Activated CD4-positive, alpha-beta memory T cell treated with anti-CD3 and anti-CD28 coated beads for 36 hours (primary cell): ENCODE results near the gene AZIN2. TPM values are rescaled to one million over a fixed set of nuclear protein-coding genes. Genes with fewer than 3 reads are reported as not detected.

Experiments
- CTCF ChIA-PET: fragments of 350-600 bp; sonication (Branson Sonifier 250); formaldehyde crosslinking; loops from one replicate; lab custom pipeline; 2021; ENCODE audit warnings: antibody characterized with exemption, inconsistent platforms; lab: Charles Lee
- POLR2A ChIA-PET: fragments of 350-600 bp; sonication (Branson Sonifier 250); formaldehyde crosslinking; loops from one replicate; lab custom pipeline; 2021; ENCODE audit warnings: antibody characterized with exemption; lab: Charles Lee
- DNase-seq: peaks from one replicate; pipeline ENCODE4 v3.0.0-alpha.2; 2020
- H3K27ac Mint-ChIP-seq: one replicate; pipeline ENCODE4 v1.8.0; 2021; ENCODE audit warnings: mixed read lengths
- H3K27me3 Mint-ChIP-seq: one replicate; pipeline ENCODE4 v1.8.0; 2021; ENCODE audit warnings: mixed read lengths
- H3K36me3 Mint-ChIP-seq: one replicate; pipeline ENCODE4 v1.8.0; 2021; ENCODE audit warnings: mixed read lengths
- H3K4me1 Mint-ChIP-seq: one replicate; pipeline ENCODE4 v1.8.0; 2021; ENCODE audit warnings: low read depth, mixed read lengths
- H3K4me3 Mint-ChIP-seq: one replicate; pipeline ENCODE4 v1.8.0; 2021; ENCODE audit warnings: mild to moderate bottlenecking, mixed read lengths
- H3K9me3 Mint-ChIP-seq: one replicate; pipeline ENCODE4 v1.8.0; 2021; ENCODE audit warnings: mixed read lengths
- intact Hi-C: fragments of 100-400 bp; cut with micrococcal nuclease; formaldehyde crosslinking; loops from one replicate; pipeline ENCODE4 v1.15.1; 2023
- total RNA-seq, 2 experiments: library from RNA; stranded (reverse); gene quantifications; one replicate each; pipeline ENCODE4 v1.2.3, GENCODE V29; 2021

The AZIN2 gene
- total RNA-seq, 2 experiments from 2014 or later: 2.5 to 2.9 TPM

DNA sequence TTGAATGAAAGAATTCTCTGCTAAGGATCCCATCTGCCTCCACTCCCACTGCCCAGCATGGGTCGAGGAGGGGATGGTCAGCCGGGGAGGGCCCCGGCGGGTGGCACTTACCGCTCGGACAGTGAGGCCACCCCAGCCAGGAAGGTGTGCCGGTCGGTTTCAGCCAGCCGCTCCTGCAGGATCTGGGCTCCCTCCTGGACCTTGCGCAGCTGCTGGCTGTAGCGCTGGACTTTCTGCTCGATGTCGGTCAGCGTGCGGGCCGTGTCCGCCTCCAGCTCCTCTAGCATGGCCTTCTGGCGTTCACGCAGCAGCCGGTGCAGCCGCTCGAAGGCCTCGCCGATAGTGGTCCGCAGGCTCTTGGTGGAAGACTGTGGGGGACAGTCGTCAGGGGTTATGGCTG lies 78.6 kb downstream of the AZIN2 start:
- Mint-ChIP-seq H3K4me3 (no peak overlapping the region), H3K27me3 (no peaks in the 10 kb centered on the region), H3K9me3 (no peaks in the 10 kb centered on the region), H3K27ac (no peak overlapping the region), H3K36me3 (no peaks in the 10 kb centered on the region), H3K4me1 (no peaks in the 10 kb centered on the region)
- no peak for DNase-seq
- intact Hi-C loops: no loop called here
- ChIA-PET POLR2A (no interaction called here), CTCF (no interaction called here)

DNA sequence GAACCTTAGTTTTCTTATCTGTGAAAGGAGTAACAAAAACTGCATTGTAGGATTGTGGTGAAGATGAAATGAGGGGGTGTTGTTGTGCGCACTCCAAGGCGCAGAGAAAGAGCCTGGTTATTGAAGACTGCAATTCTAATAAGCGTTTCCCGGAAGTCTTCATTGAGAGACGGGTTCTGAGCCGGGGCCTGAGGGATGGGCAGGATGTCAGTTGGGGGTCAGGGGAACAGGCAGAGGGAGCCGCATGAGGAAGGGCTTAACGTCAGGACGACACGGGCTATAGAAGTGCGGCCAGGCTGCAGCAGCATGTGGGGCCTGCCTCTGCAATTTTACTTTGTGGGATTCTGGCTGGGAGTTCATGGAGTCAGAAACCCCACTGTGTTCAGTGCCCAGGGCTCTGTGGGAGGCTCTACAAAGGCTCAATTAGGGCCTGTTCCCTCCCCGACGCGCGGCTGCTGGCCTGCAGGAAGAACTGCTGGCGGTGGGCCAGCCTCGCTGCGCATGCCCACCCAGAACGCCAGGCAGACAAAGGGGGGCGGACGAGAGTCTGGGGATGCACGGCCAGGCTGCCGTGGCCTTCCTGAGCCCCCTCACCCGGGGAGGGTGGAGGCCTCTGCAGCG lies 80.2 kb downstream of the AZIN2 start:
- Mint-ChIP-seq H3K4me3 (no peak overlapping the region), H3K27me3 (no peaks in the 10 kb centered on the region), H3K27ac (no peak overlapping the region), H3K9me3 (no peaks in the 10 kb centered on the region), H3K36me3 (peaks cover 4% of the 10 kb centered on the region), H3K4me1 (no peaks in the 10 kb centered on the region)
- DNase-seq: no peak
- intact Hi-C loops: no loop called here
- ChIA-PET POLR2A (no interaction called here), CTCF (no interaction called here)

DNA sequence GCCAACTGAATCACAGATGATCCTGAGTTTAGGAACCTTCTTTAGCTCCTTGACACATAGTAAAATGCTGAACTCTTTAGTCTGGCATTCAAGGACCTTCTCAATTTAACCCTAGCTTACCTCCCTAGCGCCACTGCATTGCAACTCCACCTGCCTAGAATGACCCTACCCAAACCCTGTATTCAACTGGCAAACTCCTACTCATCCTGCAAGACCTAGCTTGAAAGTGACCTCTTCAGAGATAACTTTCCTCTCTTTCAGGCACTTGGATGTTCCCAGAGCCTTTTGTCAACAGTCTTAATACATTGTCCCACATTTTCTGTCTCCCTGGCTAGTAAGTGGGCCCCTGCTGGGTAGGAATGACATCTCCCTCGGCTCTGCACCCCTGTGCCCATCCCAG lies 81.2 kb downstream of the AZIN2 start:
- Mint-ChIP-seq H3K27me3 (no peaks in the 10 kb centered on the region), H3K9me3 (no peaks in the 10 kb centered on the region), H3K4me3 (no peak overlapping the region), H3K4me1 (no peaks in the 10 kb centered on the region), H3K27ac (no peak overlapping the region), H3K36me3 (peaks cover 4% of the 10 kb centered on the region)
- intact Hi-C loops: no loop called here
- no peak for DNase-seq
- ChIA-PET CTCF (interaction anchor here (0.7 kb wide), 1 partner anchor 489 kb away, joined by 4 read pairs; no protein-coding TSS in a partner anchor), POLR2A (no interaction called here)

DNA sequence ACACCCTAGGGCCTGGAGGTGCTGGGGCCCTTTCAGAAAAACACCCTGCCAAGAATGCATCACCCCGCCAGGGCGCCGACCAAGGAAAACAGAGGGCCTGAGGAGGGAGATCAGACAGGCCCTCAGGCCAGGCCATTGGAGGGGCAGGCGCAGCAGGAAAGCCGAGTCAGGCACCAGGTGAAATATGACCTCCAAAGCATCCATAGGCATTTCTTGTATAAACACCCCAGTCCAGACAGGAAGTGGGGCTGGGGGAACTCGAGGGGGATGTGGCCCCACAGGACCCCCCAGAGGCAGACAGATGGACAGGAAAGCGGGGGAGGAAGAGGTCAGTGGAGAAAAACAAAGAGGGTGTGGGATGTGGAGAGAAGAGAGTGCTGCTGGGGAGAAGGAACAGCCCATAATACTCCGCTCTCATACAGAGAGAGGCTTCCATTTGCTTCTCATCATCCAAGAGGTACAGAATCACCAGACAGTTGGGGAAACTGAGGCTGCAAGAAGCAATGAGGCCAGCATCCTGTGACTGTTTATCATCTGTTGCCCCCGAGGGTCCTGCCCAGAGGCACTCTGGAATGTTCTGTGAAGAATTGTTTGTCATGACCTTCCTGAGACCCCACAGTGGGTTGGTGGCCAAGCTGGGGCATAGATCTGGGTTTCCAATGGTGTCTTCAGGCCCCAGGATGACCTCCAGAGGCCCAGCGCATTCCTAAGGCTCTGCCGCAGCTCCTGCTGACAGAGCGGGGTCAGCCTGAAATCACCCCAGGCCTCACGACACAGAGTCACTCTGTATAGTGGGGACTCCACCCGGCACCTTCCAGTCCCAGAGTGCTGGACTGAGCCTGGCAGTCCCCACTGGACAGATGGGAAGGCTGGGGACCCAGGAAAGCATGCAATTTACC lies 82.9 kb downstream of the AZIN2 start:
- DNase-seq: no peak
- intact Hi-C loops: no loop called here
- Mint-ChIP-seq H3K9me3 (no peaks in the 10 kb centered on the region), H3K36me3 (peaks cover 4% of the 10 kb centered on the region), H3K4me3 (no peak overlapping the region), H3K27ac (no peak overlapping the region), H3K4me1 (no peaks in the 10 kb centered on the region), H3K27me3 (no peaks in the 10 kb centered on the region)
- POLR2A ChIA-PET: no interaction called here
- CTCF ChIA-PET: interaction anchor here (0.6 kb wide), 1 partner anchor 287 kb away, joined by 3 read pairs; no protein-coding TSS in a partner anchor

DNA sequence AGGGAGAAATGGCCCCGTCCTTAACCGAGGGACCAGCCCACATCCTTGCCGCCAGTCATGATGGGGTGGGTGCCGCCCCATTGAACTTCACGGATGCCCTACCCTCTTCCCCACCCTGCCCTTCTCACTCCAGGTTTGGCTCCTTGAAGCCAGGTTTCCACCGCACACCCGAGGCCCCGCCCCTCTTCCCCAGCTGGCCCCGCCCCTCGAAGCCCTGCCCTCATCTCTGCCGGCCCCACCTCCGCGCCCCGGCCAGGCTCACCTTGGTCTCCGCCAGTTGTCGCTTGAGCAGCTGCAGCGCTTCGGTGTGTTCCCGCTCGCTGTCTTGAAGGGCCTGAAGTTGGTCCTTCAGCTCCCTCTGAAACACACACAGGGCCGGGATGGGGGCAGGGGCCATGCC lies 84.3 kb downstream of the AZIN2 start:
- CTCF ChIA-PET: no interaction called here
- Mint-ChIP-seq H3K4me3 (no peak overlapping the region), H3K27ac (no peak overlapping the region), H3K27me3 (no peaks in the 10 kb centered on the region), H3K9me3 (no peaks in the 10 kb centered on the region), H3K36me3 (peaks cover 4% of the 10 kb centered on the region), H3K4me1 (no peaks in the 10 kb centered on the region)
- intact Hi-C loops: no loop called here
- DNase-seq: no peak
- POLR2A ChIA-PET: no interaction called here

DNA sequence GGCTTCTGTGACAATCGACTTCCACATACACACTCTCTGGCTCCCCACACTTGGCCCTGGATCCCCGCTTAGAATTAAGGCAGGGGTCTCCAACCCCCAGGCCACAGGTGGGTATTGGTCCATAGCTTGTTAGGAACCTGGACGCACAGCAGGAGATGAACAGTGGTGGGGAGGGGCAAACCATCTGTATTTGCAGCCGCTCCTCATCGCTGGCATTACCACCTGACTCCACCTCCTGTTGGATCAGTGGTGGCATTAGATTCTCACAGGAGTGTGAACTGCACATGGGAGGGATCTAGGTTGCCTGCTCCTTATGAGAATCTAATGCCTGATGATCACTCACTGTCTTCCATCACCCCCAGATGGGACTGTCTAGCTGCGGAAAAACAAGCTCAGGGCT lies 84.9 kb downstream of the AZIN2 start:
- no peak overlapping the region for H3K27ac Mint-ChIP-seq
- ChIA-PET CTCF (no interaction called here), POLR2A (no interaction called here)
- no peaks in the 10 kb centered on the region for H3K9me3 Mint-ChIP-seq
- no peaks in the 10 kb centered on the region for H3K4me1 Mint-ChIP-seq
- intact Hi-C loops: no loop called here
- peaks cover 4% of the 10 kb centered on the region for H3K36me3 Mint-ChIP-seq
- H3K4me3 Mint-ChIP-seq: no peak overlapping the region
- H3K27me3 Mint-ChIP-seq: no peaks in the 10 kb centered on the region
- no peak for DNase-seq

DNA sequence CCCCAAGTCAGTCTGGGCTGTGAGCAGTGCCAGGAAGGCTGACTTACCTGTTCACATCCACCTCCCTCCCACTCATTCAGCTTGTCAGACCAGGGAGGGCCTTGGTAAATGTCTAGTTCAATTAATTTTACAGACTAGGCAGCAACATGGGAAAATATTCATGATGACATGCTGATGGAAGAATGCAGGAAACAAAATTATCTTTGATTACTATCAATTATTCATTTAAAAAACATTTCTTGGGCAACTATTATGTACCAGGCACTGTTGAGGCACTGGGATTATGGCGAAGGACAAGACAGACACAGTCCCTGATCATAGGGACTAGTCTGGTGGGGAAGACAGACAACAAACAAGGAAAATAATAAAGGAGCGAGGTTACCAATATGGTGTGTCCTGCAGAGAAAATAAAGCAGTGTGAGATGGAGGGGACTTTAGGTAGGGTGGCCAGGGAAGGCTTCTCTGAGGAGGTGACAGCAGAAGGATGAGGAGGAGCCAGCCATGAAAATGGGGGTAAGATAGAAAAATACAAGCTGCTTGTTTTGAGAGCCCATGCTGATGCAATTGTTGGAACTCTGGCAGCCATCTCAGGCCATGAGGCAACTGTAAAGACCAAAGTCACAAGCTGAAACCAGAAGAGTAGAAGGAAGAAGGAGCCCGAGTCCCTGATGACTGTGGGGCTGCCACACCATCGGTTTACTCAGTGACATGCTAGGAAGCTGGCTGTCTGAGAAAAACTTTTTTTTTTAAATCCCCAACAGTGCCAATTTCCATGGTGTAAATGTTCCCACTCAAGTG lies 86.9 kb downstream of the AZIN2 start:
- Mint-ChIP-seq H3K4me3 (no peak overlapping the region), H3K27me3 (no peaks in the 10 kb centered on the region), H3K4me1 (peaks cover 6% of the 10 kb centered on the region), H3K36me3 (peaks cover 4% of the 10 kb centered on the region), H3K27ac (no peak overlapping the region), H3K9me3 (no peaks in the 10 kb centered on the region)
- intact Hi-C loops: no loop called here
- no peak for DNase-seq
- ChIA-PET POLR2A (interaction anchor here (0.8 kb wide), 1 partner anchor 79 kb away, joined by 3 read pairs; no protein-coding TSS in a partner anchor), CTCF (interaction anchor here (1.1 kb wide), 1 partner anchor 72 kb away, joined by 3 read pairs; no protein-coding TSS in a partner anchor)

DNA sequence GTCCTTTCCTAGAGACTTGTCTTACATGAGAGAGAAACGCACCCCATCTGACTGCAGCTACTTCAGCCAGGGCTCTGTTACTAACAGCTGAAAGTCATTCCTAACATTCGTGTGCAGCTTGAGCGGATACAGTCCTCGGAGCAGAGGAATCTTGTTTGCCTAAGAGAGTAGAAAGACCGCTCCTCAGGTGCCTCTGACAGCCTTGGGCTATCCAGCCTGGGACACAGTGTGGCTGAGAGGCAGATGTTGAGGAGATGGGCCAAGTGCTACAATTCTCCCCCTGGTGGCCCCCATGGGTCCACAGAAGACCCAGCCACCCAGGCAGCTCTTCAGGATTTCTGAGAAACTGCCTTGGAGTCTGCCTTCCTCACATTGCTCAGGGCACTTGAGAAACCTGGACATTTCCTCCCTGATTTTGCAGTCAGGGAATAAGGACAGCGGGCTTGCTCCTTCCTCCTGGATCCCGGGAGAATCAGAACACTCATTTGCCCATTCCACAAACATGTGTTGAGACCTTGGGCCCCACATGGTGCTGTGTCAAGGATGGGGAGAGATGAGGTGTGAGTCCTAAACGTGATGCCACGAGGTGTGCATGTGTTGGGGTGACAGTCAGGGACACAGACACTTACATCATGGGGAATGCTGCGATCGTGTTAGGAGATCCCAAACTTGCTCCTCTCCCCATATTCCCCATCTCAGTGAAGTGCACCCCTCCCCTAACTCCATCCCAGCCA lies 87.8 kb downstream of the AZIN2 start:
- ChIA-PET CTCF (interaction anchor here (1.1 kb wide), 1 partner anchor 73 kb away, joined by 3 read pairs; no protein-coding TSS in a partner anchor), POLR2A (no interaction called here)
- H3K4me1 Mint-ChIP-seq: peaks cover 12% of the 10 kb centered on the region
- H3K36me3 Mint-ChIP-seq: peaks cover 4% of the 10 kb centered on the region
- DNase-seq: no peak
- no peaks in the 10 kb centered on the region for H3K27me3 Mint-ChIP-seq
- intact Hi-C loops: no loop called here
- H3K4me3 Mint-ChIP-seq: no peak overlapping the region
- H3K9me3 Mint-ChIP-seq: no peaks in the 10 kb centered on the region
- H3K27ac Mint-ChIP-seq: no peak overlapping the region

DNA sequence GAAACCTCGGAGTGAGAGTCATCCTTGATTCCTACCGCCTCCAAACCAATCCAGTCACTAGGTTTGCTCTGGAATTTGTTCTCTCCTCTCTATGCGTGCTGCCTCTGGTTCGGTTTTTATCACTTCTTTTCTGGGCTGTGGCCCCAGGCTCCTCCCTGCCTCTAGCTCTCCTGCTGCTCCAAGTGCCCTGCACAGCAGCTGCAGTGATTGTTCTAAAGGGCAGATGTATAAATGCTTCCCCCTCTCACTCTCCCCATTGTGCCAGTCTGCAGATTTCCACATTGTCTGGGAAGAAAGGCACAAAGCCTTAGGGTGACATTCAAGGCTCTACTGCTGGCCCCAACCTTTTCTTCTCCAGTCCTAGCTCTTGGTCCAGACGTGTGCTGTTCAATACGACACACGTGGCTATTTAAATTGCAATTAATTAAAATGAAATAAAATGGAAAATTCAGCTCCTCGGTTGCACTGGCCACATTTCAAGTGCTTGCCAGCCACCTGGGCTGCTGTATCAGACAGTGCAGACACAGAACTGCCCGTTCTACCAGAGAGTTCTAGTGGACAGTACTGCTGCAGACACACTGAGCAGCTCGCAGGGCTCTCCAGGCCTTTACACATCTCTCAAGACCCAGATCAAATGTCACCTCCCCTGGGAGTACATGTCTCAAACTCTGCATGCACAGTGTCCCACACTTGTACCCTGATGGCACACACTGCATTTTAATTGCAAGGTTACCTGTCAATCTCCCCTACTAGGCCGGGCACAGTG lies 88.5 kb downstream of the AZIN2 start:
- no peak overlapping the region for H3K4me3 Mint-ChIP-seq
- H3K4me1 Mint-ChIP-seq: peaks cover 12% of the 10 kb centered on the region

More for the DNA sequence above, 88.5 kb downstream of the AZIN2 start:
- Mint-ChIP-seq H3K27me3 (no peaks in the 10 kb centered on the region), H3K36me3 (peaks cover 4% of the 10 kb centered on the region), H3K27ac (no peak overlapping the region), H3K9me3 (no peaks in the 10 kb centered on the region)
- DNase-seq: no peak
- CTCF ChIA-PET: no interaction called here
- POLR2A ChIA-PET: no interaction called here
- intact Hi-C loops: no loop called here
